GM19035 (cell line): ENCODE data around the gene GNAZ.

Experiments used
- ATAC-seq: cut with Tn5 transposase; IDR thresholded peaks from one replicate; pipeline ENCODE4 v1.9.1; 2021; ENCODE audit not compliant: unreplicated experiment

GNAZ gene

GRCh38 chr22:23091760-23092159, 21.4 kb downstream of the GNAZ start:
- ATAC-seq, result no peak

DNA sequence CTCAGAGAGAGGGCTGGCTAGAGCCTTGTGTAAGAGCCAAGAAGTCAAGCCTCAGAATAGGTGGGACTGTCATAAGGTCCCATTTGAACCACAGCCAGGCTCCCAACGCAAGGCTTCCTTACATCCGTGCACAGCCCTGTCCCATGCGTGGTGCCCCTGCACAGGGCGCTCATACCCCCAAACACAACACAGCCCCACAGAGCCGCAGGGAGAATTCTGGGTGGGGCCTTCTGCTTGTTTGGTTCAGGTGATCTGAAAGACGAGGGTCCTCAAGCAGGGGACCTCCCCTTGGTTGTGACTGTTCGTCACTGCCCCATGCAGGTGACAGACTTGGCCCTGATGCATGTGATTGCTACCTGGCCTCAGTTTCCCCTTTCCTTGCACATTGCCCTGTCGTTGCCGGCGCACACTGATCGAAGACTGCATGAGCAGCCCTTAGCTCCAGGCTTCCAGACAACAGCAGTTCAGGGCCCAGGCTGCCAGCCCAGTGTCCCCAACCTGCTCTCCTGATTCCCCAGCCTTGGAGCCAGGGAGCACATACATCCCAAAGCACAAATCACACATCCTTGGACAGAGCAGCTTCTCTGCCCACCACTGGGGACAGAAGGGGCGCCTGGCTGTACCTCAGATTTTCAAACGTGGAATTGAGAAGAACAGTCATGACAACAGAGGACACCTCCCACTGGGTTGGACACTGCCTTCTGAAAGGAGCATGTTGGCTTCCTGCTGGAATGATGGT, 22.1 kb downstream of the GNAZ start:
- no peak for ATAC-seq

- no peak for ATAC-seq
These were observed 22.9 kb downstream of the GNAZ start for GRCh38 chr22:23093051-23093788.

DNA sequence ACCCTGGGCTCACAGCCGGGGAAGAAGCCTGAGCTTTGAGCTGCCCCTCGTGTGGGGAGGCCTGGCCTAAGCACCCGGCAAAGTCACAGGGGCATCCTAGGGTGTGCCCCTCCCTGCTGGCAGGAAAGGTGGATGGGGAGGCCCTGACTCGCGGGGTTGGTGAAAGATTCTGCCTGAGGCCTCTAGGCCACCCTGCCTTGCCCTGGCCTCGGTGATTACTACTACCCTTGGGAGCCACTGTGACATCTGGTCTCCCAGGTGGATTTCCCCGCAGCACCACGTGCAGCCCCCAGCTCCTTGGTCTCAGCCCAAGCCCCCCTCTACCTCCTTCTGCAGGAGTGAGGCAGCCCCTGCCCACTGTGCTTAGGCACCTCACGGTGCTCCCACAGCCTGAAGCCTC, 23.9 kb downstream of the GNAZ start:
- ATAC-seq, result no peak

DNA sequence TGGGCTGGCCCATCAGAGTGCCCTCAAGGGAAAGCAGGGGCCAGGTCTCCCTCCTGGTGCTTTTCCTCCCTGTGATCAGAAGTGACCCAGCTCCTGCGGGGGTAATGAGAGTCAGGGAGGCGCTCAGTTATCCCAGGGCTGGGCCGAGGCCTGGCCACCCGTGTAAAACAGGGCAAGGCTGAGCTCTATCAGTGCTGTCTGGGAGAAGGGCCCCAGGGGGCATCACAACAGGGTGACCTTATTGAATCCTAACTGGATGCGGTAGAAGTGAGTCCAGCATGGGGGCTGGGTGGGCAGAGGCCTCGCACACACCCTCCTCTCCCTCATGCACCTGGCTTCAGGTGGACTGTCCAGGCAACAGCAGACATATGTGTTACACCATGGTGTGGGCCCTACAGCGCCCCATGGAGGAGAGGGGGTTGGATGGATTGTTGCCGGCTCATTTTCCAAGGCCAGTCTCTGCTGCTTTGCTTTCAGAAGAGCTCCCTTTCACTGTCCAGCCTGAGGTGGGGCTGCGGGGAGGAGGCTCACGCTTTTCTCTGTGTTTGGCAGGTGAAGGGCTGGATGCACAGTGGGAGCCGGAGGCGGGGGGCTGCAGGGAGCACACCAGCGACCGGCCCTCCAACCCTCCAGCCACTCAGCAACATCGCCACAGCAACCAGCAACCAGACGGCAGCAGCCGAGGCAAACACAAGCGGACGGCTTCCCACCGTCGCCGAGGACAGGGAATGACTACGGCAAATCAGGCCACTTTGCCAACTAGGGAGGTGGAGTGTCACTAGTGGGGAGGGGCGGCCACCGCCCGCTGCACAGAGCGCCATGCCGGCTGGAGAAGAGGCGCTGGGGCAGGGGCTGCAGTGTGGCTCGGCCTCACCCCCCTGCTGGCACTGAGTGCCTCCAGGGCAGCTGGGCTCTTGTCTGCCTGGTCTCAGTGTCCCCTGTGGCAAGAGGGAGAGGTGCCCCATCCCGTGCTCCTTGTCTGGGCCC, 24.7 kb downstream of the GNAZ start:
- no peak for ATAC-seq

DNA sequence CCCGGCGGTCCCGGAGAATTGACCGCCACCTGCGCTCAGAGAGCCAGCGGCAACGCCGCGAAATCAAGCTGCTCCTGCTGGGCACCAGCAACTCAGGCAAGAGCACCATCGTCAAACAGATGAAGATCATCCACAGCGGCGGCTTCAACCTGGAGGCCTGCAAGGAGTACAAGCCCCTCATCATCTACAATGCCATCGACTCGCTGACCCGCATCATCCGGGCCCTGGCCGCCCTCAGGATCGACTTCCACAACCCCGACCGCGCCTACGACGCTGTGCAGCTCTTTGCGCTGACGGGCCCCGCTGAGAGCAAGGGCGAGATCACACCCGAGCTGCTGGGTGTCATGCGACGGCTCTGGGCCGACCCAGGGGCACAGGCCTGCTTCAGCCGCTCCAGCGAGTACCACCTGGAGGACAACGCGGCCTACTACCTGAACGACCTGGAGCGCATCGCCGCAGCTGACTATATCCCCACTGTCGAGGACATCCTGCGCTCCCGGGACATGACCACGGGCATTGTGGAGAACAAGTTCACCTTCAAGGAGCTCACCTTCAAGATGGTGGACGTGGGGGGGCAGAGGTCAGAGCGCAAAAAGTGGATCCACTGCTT, 25.5 kb downstream of the GNAZ start:
- no peak for ATAC-seq

- no peak for ATAC-seq
These were observed 27.3 kb downstream of the GNAZ start for GRCh38 chr22:23097412-23098229.

GRCh38 chr22:23098230-23098705, 27.9 kb downstream of the GNAZ start:
- no peak for ATAC-seq

DNA sequence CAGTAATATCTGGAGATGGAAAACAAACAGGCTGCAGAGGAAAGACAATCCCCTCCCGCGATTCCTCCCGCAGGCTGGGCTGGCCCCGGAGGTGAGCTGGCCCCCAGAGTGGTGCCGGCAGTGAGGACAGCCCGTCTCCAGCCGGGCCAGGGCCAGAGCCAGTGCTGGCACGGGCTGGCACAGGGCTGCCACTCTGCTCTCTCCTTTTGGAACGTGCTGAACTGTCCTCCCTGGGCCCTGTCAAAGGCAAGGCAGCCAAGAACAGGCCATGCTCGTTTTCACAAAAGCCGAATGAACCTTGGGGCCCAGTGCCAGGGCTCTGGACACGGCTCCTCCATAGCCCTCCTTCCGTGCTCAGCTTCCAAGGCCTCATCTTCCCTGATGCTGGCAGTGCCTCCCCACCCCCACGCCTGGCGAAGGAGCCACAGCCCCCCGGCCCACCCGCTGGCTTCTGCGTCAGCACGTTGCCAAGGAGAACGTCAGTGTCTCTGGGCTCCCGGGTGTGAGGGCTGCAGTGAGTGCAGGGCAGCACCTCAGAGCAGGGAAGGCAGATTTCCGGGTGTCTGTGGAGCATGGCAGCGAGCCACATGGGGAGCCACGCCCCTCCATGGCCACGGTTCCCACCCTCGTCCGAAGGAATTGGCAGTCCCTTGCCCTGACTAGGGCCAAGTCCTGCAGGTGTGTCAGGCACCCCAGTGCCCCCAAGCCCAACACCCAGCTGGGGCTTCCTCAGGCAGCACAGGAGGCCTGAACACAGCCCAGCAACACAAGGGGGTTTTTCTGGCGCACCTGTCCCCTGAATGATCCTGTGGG, 28.6 kb downstream of the GNAZ start:
- no peak for ATAC-seq

DNA sequence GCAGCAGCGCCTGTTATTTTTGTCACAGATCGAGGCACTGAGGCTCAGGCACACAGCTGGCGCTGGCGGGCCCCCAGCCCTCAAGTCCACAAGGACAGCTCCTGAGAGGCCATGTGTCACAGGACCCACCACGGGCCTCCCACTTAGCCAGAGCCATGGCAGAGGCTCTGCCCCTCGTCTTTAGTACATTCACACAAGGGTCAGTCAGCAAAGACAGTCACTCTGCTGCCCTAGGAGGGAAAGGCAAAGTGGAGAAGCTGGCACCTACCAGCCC, 29.1 kb downstream of the GNAZ start:
- no peak for ATAC-seq

DNA sequence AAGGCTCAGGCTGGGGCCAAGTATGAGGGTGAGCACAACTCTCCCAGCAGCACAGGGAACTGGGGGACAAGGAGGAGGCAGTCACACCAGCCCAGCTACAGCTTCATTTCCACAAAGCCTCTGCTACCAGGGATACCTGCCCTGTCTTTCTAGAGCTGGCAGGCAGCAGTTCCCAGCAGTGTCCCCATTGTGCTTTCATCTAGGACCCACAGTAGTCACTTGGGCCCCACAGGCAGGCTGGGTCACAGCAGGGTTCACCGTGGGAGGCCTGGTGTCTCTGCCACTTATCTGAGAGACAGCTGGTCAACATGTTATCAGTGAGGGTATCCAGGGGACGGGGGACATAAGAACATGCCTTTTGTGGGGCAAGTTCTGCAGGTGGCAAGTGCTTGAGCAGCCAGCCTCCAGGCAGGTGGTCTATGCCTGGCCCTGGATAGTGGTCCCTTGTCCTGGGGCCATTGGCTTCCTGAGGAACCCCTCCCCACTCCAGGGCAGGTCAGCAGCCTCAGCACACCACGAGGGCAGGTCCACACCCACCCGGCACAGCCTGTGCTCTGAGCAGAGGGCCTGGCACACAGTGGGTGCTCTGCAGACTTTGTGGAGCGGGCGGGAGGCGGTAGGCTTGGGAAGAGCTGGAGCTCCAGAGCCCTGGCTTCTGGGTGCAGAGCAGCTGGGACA, 29.9 kb downstream of the GNAZ start:
- ATAC-seq, result no peak

DNA sequence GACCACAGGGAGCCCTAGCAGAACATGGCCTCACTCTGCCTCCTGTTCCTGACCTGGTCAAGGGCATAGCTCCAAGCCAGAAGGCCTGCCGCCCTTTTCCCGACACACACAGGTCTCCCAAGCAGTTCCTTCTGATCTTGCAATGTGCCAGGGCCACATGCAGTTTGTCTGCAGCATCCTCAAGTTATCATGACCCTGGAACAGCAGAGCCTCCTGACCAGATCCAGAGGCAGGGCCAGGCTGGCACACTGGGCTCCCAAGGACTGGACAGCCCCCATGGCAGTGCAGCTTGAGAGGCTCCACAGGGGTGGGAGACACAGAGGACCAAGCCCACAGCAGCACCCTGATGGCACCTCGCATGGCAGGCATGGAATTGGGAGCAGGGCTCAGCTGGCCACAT, 31.2 kb downstream of the GNAZ start:
- ATAC-seq, result no peak

DNA sequence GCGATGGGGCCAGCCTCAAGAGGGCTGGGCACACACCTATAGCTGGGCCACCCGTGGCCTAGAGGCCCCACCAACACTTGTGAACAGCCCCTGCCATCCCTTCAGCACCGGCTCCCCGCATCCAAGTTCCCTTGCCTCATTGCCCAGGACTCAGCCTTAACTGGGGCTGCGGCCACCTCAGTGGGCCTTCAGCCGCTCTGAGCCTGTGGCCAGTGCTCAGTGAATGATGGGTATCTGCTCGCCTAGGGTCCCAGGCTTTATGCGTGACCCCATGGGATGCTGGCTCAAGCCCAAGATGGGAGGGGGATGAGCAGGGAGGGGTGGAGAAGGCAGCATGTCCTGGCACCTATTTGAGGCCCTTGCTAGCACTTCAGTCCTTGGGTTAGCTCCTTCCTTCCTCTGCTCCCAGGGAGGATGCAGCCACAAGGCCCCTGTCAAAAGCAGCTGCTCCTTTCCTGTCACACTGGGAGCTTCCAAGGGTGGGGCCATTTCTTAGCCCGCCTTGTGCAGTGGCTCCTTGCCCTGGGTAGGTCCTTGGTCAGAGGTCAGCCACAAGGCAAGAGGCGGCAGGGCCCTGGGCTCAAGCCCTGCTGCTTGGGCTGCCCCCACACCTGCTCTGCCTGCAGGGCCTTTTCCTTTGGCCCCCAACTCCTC, 31.8 kb downstream of the GNAZ start:
- ATAC-seq, result no peak

- no peak for ATAC-seq
These were observed 32.5 kb downstream of the GNAZ start for GRCh38 chr22:23102776-23103175.

- no peak for ATAC-seq
These were observed 33.1 kb downstream of the GNAZ start for GRCh38 chr22:23103199-23103954.

DNA sequence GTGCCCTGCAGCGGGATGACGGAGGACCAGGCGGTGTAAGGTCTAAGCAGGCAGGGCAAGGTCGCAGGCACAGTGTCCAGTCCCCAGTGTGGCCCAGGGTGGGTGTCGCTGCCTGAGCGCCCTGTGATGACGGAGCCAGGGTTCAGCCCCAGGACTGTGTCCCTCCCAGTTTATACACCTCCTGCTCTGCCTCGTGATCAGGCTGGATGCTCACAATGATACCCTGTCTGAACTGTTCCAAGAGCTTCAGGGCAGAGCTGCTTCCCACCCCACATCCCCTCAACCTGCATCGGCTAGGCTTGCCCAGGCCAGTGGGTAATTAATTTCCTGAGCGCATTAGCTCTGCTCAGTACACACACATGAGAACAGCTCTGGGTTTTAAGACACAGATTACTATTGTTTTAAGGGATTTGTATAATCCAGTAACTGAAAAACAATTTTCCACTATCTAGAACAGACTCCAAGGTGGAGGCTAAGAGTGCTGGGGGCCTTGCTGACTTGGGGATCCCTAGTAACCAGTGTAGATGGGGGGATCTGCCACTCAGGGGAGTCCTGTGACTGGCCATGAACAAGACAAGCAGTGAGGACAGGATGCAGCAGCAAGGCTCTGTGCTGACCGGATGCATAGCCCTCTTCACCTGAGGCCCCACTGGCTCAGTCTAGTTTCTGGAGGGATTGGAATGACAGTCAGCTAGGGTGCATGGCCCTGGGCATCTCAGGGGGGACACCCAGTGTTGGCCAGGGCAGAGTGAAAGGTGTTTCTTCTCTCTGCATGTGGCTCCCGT, 34.1 kb downstream of the GNAZ start:
- ATAC-seq, result no peak

GRCh38 chr22:23105304-23105703, 35.0 kb downstream of the GNAZ start:
- no peak for ATAC-seq
